Hepatocyte (in vitro differentiated cells): Measurements from ENCODE around the gene C17orf100. TPM values are rescaled to one million over a fixed set of nuclear protein-coding genes. Genes with fewer than 3 reads are reported as not detected.

Experiments
- DNase-seq: peaks from one replicate; pipeline ENCODE4 v3.0.0-alpha.2; 2016; ENCODE audit warnings: low spot score
- H2AFZ ChIP-seq: fragments of 200-600 bp; sonication (generic); 2 replicates; pipeline ENCODE4 v1.6.0; 2016; ENCODE audit warnings: antibody characterized with exemption, mild to moderate bottlenecking
- H3K27ac ChIP-seq: fragments of 200-600 bp; sonication (generic); 2 replicates; pipeline ENCODE4 v1.5.1; 2016; ENCODE audit warnings: mild to moderate bottlenecking
- H3K27me3 ChIP-seq: fragments of 200-600 bp; sonication (generic); 2 replicates; pipeline ENCODE4 v1.6.1; 2016
- H3K36me3 ChIP-seq: fragments of 200-600 bp; sonication (generic); replicated peaks from 2 replicates; pipeline ENCODE4 v1.5.1; 2016; ENCODE audit warnings: low read depth; ENCODE audit not compliant: insufficient read depth
- H3K4me1 ChIP-seq: fragments of 200-600 bp; sonication (generic); 2 replicates; pipeline ENCODE4 v1.5.1; 2016; ENCODE audit warnings: mild to moderate bottlenecking, moderate library complexity; ENCODE audit not compliant: insufficient read depth
- H3K4me2 ChIP-seq: fragments of 200-600 bp; sonication (generic); 2 replicates; pipeline ENCODE4 v1.6.0; 2016
- H3K4me3 ChIP-seq: fragments of 200-600 bp; sonication (generic); 2 replicates; pipeline ENCODE4 v1.5.1; 2016; ENCODE audit warnings: mild to moderate bottlenecking
- H3K79me2 ChIP-seq: fragments of 200-600 bp; sonication (generic); 2 replicates; pipeline ENCODE4 v1.6.0; 2017; ENCODE audit warnings: mild to moderate bottlenecking
- H3K9me2 ChIP-seq: fragments of 200-600 bp; sonication (generic); replicated peaks from 2 replicates; pipeline ENCODE4 v1.6.0; 2017; ENCODE audit warnings: mild to moderate bottlenecking; ENCODE audit not compliant: insufficient read depth
- H3K9me3 ChIP-seq: fragments of 200-600 bp; sonication (generic); 2 replicates; pipeline ENCODE4 v1.5.1; 2016; ENCODE audit warnings: low read depth, mild to moderate bottlenecking
- H4K20me1 ChIP-seq: fragments of 200-600 bp; sonication (generic); 2 replicates; pipeline ENCODE4 v1.6.0; 2016; ENCODE audit warnings: mild to moderate bottlenecking; ENCODE audit not compliant: insufficient read depth, poor library complexity, severe bottlenecking
- EZH2 ChIP-seq: fragments of 200-600 bp; sonication (generic); IDR thresholded peaks from 2 replicates; pipeline ENCODE4 v1.6.1; 2016; ENCODE audit warnings: antibody characterized with exemption, mild to moderate bottlenecking, borderline replicate concordance
- EZH2phosphoT487 ChIP-seq: fragments of 200-600 bp; sonication (generic); IDR thresholded peaks from one replicate; pipeline ENCODE4 v1.6.1; 2018; ENCODE audit warnings: antibody characterized with exemption, mild to moderate bottlenecking, low read depth, moderate library complexity; ENCODE audit not compliant: unreplicated experiment, severe bottlenecking
- WGBS: methylation state at CpG from one replicate; pipeline ENCODE4 v1.1.6; 2016; ENCODE audit warnings: low lambda C conversion rate; ENCODE audit errors: missing lambda C conversion rate; 5-methylcytosine and 5-hydroxymethylcytosine counted together
- polyA plus RNA-seq: library from polyadenylated mRNA; unstranded; fragments of >200 nt; fragmentation: Nextera tagmentation; extraction: Ambion mirVana; gene quantifications from 2 replicates; pipeline ENCODE4 v1.2.1, GENCODE V29; 2016
- total RNA-seq: library from RNA; depleted of rRNA; stranded (reverse); fragments of >200 nt; gene quantifications from 2 replicates; pipeline ENCODE4 v1.2.3, GENCODE V29; 2014
- TF ChIP-seq, protein P1 (sequence below): fragments of 200-600 bp; sonication (generic); IDR thresholded peaks from 2 replicates; pipeline ENCODE4 v1.5.1; 2016; ENCODE audit warnings: antibody characterized with exemption, mild to moderate bottlenecking; ENCODE audit not compliant: poor library complexity

Gene C17orf100
- total and polyA plus RNA-seq, 2 experiments from 2014 or later: 4.5 to 5.5 TPM

- Histone ChIP-seq H3K36me3 (peaks cover 4% of the 10 kb centered on the region), H3K27ac (no peak overlapping the region), H2AFZ (no peak overlapping the region), H4K20me1 (no peaks in the 10 kb centered on the region), H3K27me3 (no peaks in the 10 kb centered on the region), H3K4me2 (no peak overlapping the region), H3K4me1 (no peaks in the 10 kb centered on the region), H3K9me2 (no peaks in the 10 kb centered on the region), H3K9me3 (no peaks in the 10 kb centered on the region), H3K79me2 (no peaks in the 10 kb centered on the region), H3K4me3 (no peak overlapping the region)
- no peak for TF ChIP-seq EZH2
- TF ChIP-seq, protein P1, sequence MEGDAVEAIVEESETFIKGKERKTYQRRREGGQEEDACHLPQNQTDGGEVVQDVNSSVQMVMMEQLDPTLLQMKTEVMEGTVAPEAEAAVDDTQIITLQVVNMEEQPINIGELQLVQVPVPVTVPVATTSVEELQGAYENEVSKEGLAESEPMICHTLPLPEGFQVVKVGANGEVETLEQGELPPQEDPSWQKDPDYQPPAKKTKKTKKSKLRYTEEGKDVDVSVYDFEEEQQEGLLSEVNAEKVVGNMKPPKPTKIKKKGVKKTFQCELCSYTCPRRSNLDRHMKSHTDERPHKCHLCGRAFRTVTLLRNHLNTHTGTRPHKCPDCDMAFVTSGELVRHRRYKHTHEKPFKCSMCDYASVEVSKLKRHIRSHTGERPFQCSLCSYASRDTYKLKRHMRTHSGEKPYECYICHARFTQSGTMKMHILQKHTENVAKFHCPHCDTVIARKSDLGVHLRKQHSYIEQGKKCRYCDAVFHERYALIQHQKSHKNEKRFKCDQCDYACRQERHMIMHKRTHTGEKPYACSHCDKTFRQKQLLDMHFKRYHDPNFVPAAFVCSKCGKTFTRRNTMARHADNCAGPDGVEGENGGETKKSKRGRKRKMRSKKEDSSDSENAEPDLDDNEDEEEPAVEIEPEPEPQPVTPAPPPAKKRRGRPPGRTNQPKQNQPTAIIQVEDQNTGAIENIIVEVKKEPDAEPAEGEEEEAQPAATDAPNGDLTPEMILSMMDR: no peak
- TF ChIP-seq EZH2phosphoT487: no peak
- 97% methylated on average over 6 of the region's 6 CpGs for WGBS
- no peak for DNase-seq
Measured at GRCh38 chr17:6605142-6605541, 46.4 kb upstream of the C17orf100 start.

- H3K9me3 ChIP-seq: no peaks in the 10 kb centered on the region
- peaks cover 4% of the 10 kb centered on the region for H3K36me3 ChIP-seq
- H3K4me2 ChIP-seq: no peak overlapping the region
- no peak overlapping the region for H3K27ac ChIP-seq
- TF ChIP-seq, protein P1: no peak
- TF ChIP-seq EZH2phosphoT487 (no peak), EZH2 (no peak)
- no peaks in the 10 kb centered on the region for H4K20me1 ChIP-seq
- DNase-seq: no peak
- no peak overlapping the region for H2AFZ ChIP-seq
- no peaks in the 10 kb centered on the region for H3K4me1 ChIP-seq
- H3K4me3 ChIP-seq: no peak overlapping the region
- WGBS: 91% methylated on average over 3 of the region's 3 CpGs
- peaks cover 2% of the 10 kb centered on the region for H3K79me2 ChIP-seq
- H3K27me3 ChIP-seq: no peaks in the 10 kb centered on the region
- H3K9me2 ChIP-seq: no peaks in the 10 kb centered on the region
Measured at GRCh38 chr17:6608321-6608720, 43.2 kb upstream of the C17orf100 start.

- no peaks in the 10 kb centered on the region for H3K9me3 ChIP-seq
- H3K79me2 ChIP-seq: peaks cover 4% of the 10 kb centered on the region
- H3K27me3 ChIP-seq: no peaks in the 10 kb centered on the region
- H3K36me3 ChIP-seq: peaks cover 4% of the 10 kb centered on the region
- no peak overlapping the region for H2AFZ ChIP-seq
- 96% methylated on average over 5 of the region's 5 CpGs for WGBS
- no peak overlapping the region for H3K27ac ChIP-seq
- no peaks in the 10 kb centered on the region for H3K4me1 ChIP-seq
- H3K4me2 ChIP-seq: no peak overlapping the region
- no peak overlapping the region for H3K4me3 ChIP-seq
- TF ChIP-seq EZH2phosphoT487 (no peak), EZH2 (no peak)
- TF ChIP-seq, protein P1: no peak
- no peaks in the 10 kb centered on the region for H4K20me1 ChIP-seq
- H3K9me2 ChIP-seq: no peaks in the 10 kb centered on the region
- no peak for DNase-seq
Measured at GRCh38 chr17:6610011-6610410, 41.6 kb upstream of the C17orf100 start.

GRCh38 chr17:6611231-6611630, 40.3 kb upstream of the C17orf100 start:
- 93% methylated on average over 4 of the region's 4 CpGs for WGBS
- Histone ChIP-seq H3K36me3 (peaks cover 4% of the 10 kb centered on the region), H3K27me3 (no peaks in the 10 kb centered on the region), H3K27ac (no peak overlapping the region), H3K4me2 (no peak overlapping the region), H3K79me2 (peaks cover 4% of the 10 kb centered on the region), H3K9me3 (no peaks in the 10 kb centered on the region), H4K20me1 (no peaks in the 10 kb centered on the region), H3K9me2 (no peaks in the 10 kb centered on the region), H3K4me1 (no peaks in the 10 kb centered on the region), H2AFZ (no peak overlapping the region), H3K4me3 (no peak overlapping the region)
- TF ChIP-seq, protein P1: no peak
- no peak for DNase-seq
